GM12892 (cell line): ENCODE results near the gene FAM210A.
"Not testable (repeated sequence)": the region's sequence is repeated elsewhere in the genome, so short reads cannot be mapped to it uniquely, and the experiment has no call there.

Experiments used
- DNase-seq: peaks from one replicate; pipeline ENCODE4 v3.0.0; 2011; ENCODE audit not compliant: insufficient read length
- FAIRE-seq: peaks from 2 replicates; lab custom pipeline; 2011; peaks lifted over from hg19 to GRCh38; lab: Jason Lieb, UNC
- POLR2A ChIP-seq: IDR thresholded peaks from 2 replicates; pipeline ENCODE4 v1.6.1; 2011; ENCODE audit warnings: low read depth, low read length, control low read depth
- POLR2AphosphoS5 ChIP-seq: IDR thresholded peaks from 2 replicates; pipeline ENCODE4 v1.6.1; 2011; ENCODE audit warnings: low read depth, low read length, control low read depth
- TAF1 ChIP-seq: IDR thresholded peaks from 2 replicates; pipeline ENCODE4 v1.6.1; 2011; ENCODE audit warnings: low read depth, mild to moderate bottlenecking, control low read depth, low read length, borderline replicate concordance

FAM210A gene

GRCh38 chr18:13700153-13700552, 26.2 kb downstream of the FAM210A start:
- no peak for TF ChIP-seq POLR2A
- TF ChIP-seq POLR2AphosphoS5 = no peak
- TF ChIP-seq TAF1 = no peak
- DNase-seq (no peak), FAIRE-seq (no peak)

GRCh38 chr18:13696961-13697360, 29.4 kb downstream of the FAM210A start:
- TF ChIP-seq POLR2A (no peak), TAF1 (no peak), POLR2AphosphoS5 (no peak)
- no peak for DNase-seq
- no peak for FAIRE-seq

GRCh38 chr18:13695337-13695736, 31.0 kb downstream of the FAM210A start:
- not testable (repeated sequence) for FAIRE-seq

GRCh38 chr18:13690060-13690459, 36.3 kb downstream of the FAM210A start:
- not testable (repeated sequence) for DNase-seq, FAIRE-seq

More at GRCh38 chr18:13695337-13695736, 31.0 kb downstream of the FAM210A start:
- not testable (repeated sequence) for DNase-seq

- DNase-seq = no peak
- no peak for FAIRE-seq
- TF ChIP-seq TAF1 = no peak
These were observed 37.9 kb downstream of the FAM210A start for GRCh38 chr18:13688191-13689136.

GRCh38 chr18:13684546-13684945, 41.8 kb downstream of the FAM210A start:
- no peak for DNase-seq
- FAIRE-seq = peak; percentile 17
- TF ChIP-seq POLR2AphosphoS5 (no peak), TAF1 (no peak), POLR2A (no peak)

GRCh38 chr18:13681701-13682100, 44.7 kb downstream of the FAM210A start:
- FAIRE-seq (no peak), DNase-seq (no peak)
- TF ChIP-seq POLR2AphosphoS5 (no peak), TAF1 (no peak), POLR2A (no peak)

GRCh38 chr18:13680612-13681011, 45.7 kb downstream of the FAM210A start:
- FAIRE-seq (peak; percentile 74), DNase-seq (no peak)
- TF ChIP-seq TAF1 = no peak
- TF ChIP-seq POLR2A = no peak
- no peak for TF ChIP-seq POLR2AphosphoS5

GRCh38 chr18:13677350-13677749, 49.0 kb downstream of the FAM210A start:
- not testable (repeated sequence) for DNase-seq, FAIRE-seq

GRCh38 chr18:13676471-13676870, 49.9 kb downstream of the FAM210A start:
- FAIRE-seq (no peak), DNase-seq (no peak)
- no peak for TF ChIP-seq POLR2AphosphoS5
- no peak for TF ChIP-seq POLR2A
- no peak for TF ChIP-seq TAF1

GRCh38 chr18:13672657-13673056, 53.7 kb downstream of the FAM210A start:
- FAIRE-seq (no peak), DNase-seq (no peak)
- TF ChIP-seq POLR2AphosphoS5 = no peak
- TF ChIP-seq TAF1 = no peak
- TF ChIP-seq POLR2A = no peak

GRCh38 chr18:13661779-13662256, 64.5 kb downstream of the FAM210A start:
- no peak for DNase-seq
- FAIRE-seq = no peak
- no peak for TF ChIP-seq TAF1
- TF ChIP-seq POLR2AphosphoS5 = no peak
- TF ChIP-seq POLR2A = no peak
